ENCODE results near the gene SART3. TPM values are rescaled to one million over a fixed set of nuclear protein-coding genes. Genes with fewer than 3 reads are reported as not detected.
"Not testable (repeated sequence)": the region's sequence is repeated elsewhere in the genome, so short reads cannot be mapped to it uniquely, and the experiment has no call there.

The SART3 gene
- total and polyA plus RNA-seq, 4 donors: 49.7 to 55.9 (median 52.6) TPM

- whole genome bisulfite sequencing (ENCODE audit: insufficient coverage): 96% methylated on average over 5 of the region's 9 CpGs
- H3K4me1 ChIP-seq (ENCODE audit: control insufficient read depth, insufficient read depth, low read length): peaks cover 18% of the 10 kb centered on the region
- not testable (repeated sequence) for H3K9me3 ChIP-seq (ENCODE audit: control insufficient read depth, insufficient read depth, low read length); H3K4me3 ChIP-seq (ENCODE audit: low read depth, low read length); H3K27ac ChIP-seq (ENCODE audit: low read depth, low read length); H3K27me3 ChIP-seq (ENCODE audit: control insufficient read depth, insufficient read depth, low read length); DNase-seq (ENCODE audit: low read depth in 4 of 6, low spot score in 6 of 6)
- H3K36me3 ChIP-seq (ENCODE audit: control insufficient read depth, insufficient read depth, low read length): peaks cover 16% of the 10 kb centered on the region
These were observed 5.6 kb downstream of the SART3 start for GRCh38 chr12:108555383-108555782.

- H3K4me3 ChIP-seq (ENCODE audit: low read depth, low read length): no peak overlapping the region
- no peaks in the 10 kb centered on the region for H3K27me3 ChIP-seq (ENCODE audit: control insufficient read depth, insufficient read depth, low read length)
- H3K4me1 ChIP-seq (ENCODE audit: control insufficient read depth, insufficient read depth, low read length): peaks cover 9% of the 10 kb centered on the region
- peaks cover 12% of the 10 kb centered on the region for H3K36me3 ChIP-seq (ENCODE audit: control insufficient read depth, insufficient read depth, low read length)
- no peak for DNase-seq (ENCODE audit: low read depth in 4 of 6, low spot score in 6 of 6)
- H3K9me3 ChIP-seq (ENCODE audit: control insufficient read depth, insufficient read depth, low read length): no peaks in the 10 kb centered on the region
- 89% methylated on average over 3 of the region's 5 CpGs for WGBS (ENCODE audit: insufficient coverage)
- H3K27ac ChIP-seq (ENCODE audit: low read depth, low read length): no peak overlapping the region
These were observed 7.2 kb downstream of the SART3 start for GRCh38 chr12:108553799-108554198.

- H3K27me3 ChIP-seq (ENCODE audit: control insufficient read depth, insufficient read depth, low read length): no peaks in the 10 kb centered on the region
- DNase-seq (ENCODE audit: low read depth in 4 of 6, low spot score in 6 of 6): no peak
- H3K27ac ChIP-seq (ENCODE audit: low read depth, low read length): no peak overlapping the region
- WGBS (ENCODE audit: insufficient coverage): no CpG with 5 or more reads among the region's 5 CpGs
- no peaks in the 10 kb centered on the region for H3K9me3 ChIP-seq (ENCODE audit: control insufficient read depth, insufficient read depth, low read length)
- H3K4me3 ChIP-seq (ENCODE audit: low read depth, low read length): no peak overlapping the region
- peaks cover 10% of the 10 kb centered on the region for H3K36me3 ChIP-seq (ENCODE audit: control insufficient read depth, insufficient read depth, low read length)
- H3K4me1 ChIP-seq (ENCODE audit: control insufficient read depth, insufficient read depth, low read length): no peaks in the 10 kb centered on the region
These were observed 9.4 kb downstream of the SART3 start for GRCh38 chr12:108551535-108551934.

- H3K4me3 ChIP-seq (ENCODE audit: low read depth, low read length): no peak overlapping the region
- peaks cover 33% of the 10 kb centered on the region for H3K36me3 ChIP-seq (ENCODE audit: control insufficient read depth, insufficient read depth, low read length)
- no peaks in the 10 kb centered on the region for H3K9me3 ChIP-seq (ENCODE audit: control insufficient read depth, insufficient read depth, low read length)
These were observed 11.9 kb downstream of the SART3 start for GRCh38 chr12:108548954-108549521.

GRCh38 chr12:108547686-108548085 lies 13.3 kb downstream of the SART3 start:
- no peaks in the 10 kb centered on the region for H3K4me1 ChIP-seq (ENCODE audit: control insufficient read depth, insufficient read depth, low read length)
- H3K9me3 ChIP-seq (ENCODE audit: control insufficient read depth, insufficient read depth, low read length): no peaks in the 10 kb centered on the region
- H3K4me3 ChIP-seq (ENCODE audit: low read depth, low read length): no peak overlapping the region
- no peak overlapping the region for H3K27ac ChIP-seq (ENCODE audit: low read depth, low read length)
- 89% methylated on average over 9 of the region's 9 CpGs for WGBS (ENCODE audit: insufficient coverage)
- no peaks in the 10 kb centered on the region for H3K27me3 ChIP-seq (ENCODE audit: control insufficient read depth, insufficient read depth, low read length)
- peaks cover 33% of the 10 kb centered on the region for H3K36me3 ChIP-seq (ENCODE audit: control insufficient read depth, insufficient read depth, low read length)
- DNase-seq (ENCODE audit: low read depth in 4 of 6, low spot score in 6 of 6): no peak

More at GRCh38 chr12:108548954-108549521, 11.9 kb downstream of the SART3 start:
- H3K27ac ChIP-seq (ENCODE audit: low read depth, low read length): no peak overlapping the region
- DNase-seq (ENCODE audit: low read depth in 4 of 6, low spot score in 6 of 6): no peak
- H3K27me3 ChIP-seq (ENCODE audit: control insufficient read depth, insufficient read depth, low read length): no peaks in the 10 kb centered on the region
- WGBS (ENCODE audit: insufficient coverage): 100% methylated on average over 2 of the region's 7 CpGs
- no peaks in the 10 kb centered on the region for H3K4me1 ChIP-seq (ENCODE audit: control insufficient read depth, insufficient read depth, low read length)

GRCh38 chr12:108543652-108544051 lies 17.3 kb downstream of the SART3 start:
- Histone ChIP-seq H3K9me3 (ENCODE audit: control insufficient read depth, insufficient read depth, low read length) (no peaks in the 10 kb centered on the region), H3K27me3 (ENCODE audit: control insufficient read depth, insufficient read depth, low read length) (no peaks in the 10 kb centered on the region), H3K36me3 (ENCODE audit: control insufficient read depth, insufficient read depth, low read length) (peaks cover 33% of the 10 kb centered on the region), H3K4me3 (ENCODE audit: low read depth, low read length) (no peak overlapping the region), H3K4me1 (ENCODE audit: control insufficient read depth, insufficient read depth, low read length) (no peaks in the 10 kb centered on the region), H3K27ac (ENCODE audit: low read depth, low read length) (no peak overlapping the region)
- WGBS (ENCODE audit: insufficient coverage): 100% methylated on average over 2 of the region's 3 CpGs
- no peak for DNase-seq (ENCODE audit: low read depth in 4 of 6, low spot score in 6 of 6)

- 100% methylated on average over 3 of the region's 4 CpGs for WGBS (ENCODE audit: insufficient coverage)
- Histone ChIP-seq H3K36me3 (ENCODE audit: control insufficient read depth, insufficient read depth, low read length) (peaks cover 28% of the 10 kb centered on the region), H3K4me3 (ENCODE audit: low read depth, low read length) (no peak overlapping the region), H3K9me3 (ENCODE audit: control insufficient read depth, insufficient read depth, low read length) (no peaks in the 10 kb centered on the region), H3K27me3 (ENCODE audit: control insufficient read depth, insufficient read depth, low read length) (no peaks in the 10 kb centered on the region), H3K4me1 (ENCODE audit: control insufficient read depth, insufficient read depth, low read length) (no peaks in the 10 kb centered on the region), H3K27ac (ENCODE audit: low read depth, low read length) (no peak overlapping the region)
- no peak for DNase-seq (ENCODE audit: low read depth in 4 of 6, low spot score in 6 of 6)
These were observed 18.7 kb downstream of the SART3 start for GRCh38 chr12:108542320-108542719.

- 93% methylated on average over 10 of the region's 10 CpGs for WGBS (ENCODE audit: insufficient coverage)
- no peak overlapping the region for H3K27ac ChIP-seq (ENCODE audit: low read depth, low read length)
- no peaks in the 10 kb centered on the region for H3K27me3 ChIP-seq (ENCODE audit: control insufficient read depth, insufficient read depth, low read length)
- DNase-seq (ENCODE audit: low read depth in 4 of 6, low spot score in 6 of 6): peak in 1 of 6 donors; percentile 53
- H3K9me3 ChIP-seq (ENCODE audit: control insufficient read depth, insufficient read depth, low read length): no peaks in the 10 kb centered on the region
- H3K4me3 ChIP-seq (ENCODE audit: low read depth, low read length): no peak overlapping the region
- peaks cover 15% of the 10 kb centered on the region for H3K36me3 ChIP-seq (ENCODE audit: control insufficient read depth, insufficient read depth, low read length)
- no peaks in the 10 kb centered on the region for H3K4me1 ChIP-seq (ENCODE audit: control insufficient read depth, insufficient read depth, low read length)
These were observed 22.3 kb downstream of the SART3 start for GRCh38 chr12:108538616-108539195.

- no peaks in the 10 kb centered on the region for H3K9me3 ChIP-seq (ENCODE audit: control insufficient read depth, insufficient read depth, low read length)
- no peaks in the 10 kb centered on the region for H3K27me3 ChIP-seq (ENCODE audit: control insufficient read depth, insufficient read depth, low read length)
- H3K4me1 ChIP-seq (ENCODE audit: control insufficient read depth, insufficient read depth, low read length): no peaks in the 10 kb centered on the region
- H3K4me3 ChIP-seq (ENCODE audit: low read depth, low read length): no peak overlapping the region
- WGBS (ENCODE audit: insufficient coverage): 100% methylated on average over 1 of the region's 6 CpGs
- DNase-seq (ENCODE audit: low read depth in 4 of 6, low spot score in 6 of 6): no peak
- H3K27ac ChIP-seq (ENCODE audit: low read depth, low read length): no peak overlapping the region
- H3K36me3 ChIP-seq (ENCODE audit: control insufficient read depth, insufficient read depth, low read length): peaks cover 15% of the 10 kb centered on the region
These were observed 22.8 kb downstream of the SART3 start for GRCh38 chr12:108538146-108538545.

All from spinal cord (tissue), 10 donors.